ENCODE measurements around the gene DEPDC5.

DNA sequence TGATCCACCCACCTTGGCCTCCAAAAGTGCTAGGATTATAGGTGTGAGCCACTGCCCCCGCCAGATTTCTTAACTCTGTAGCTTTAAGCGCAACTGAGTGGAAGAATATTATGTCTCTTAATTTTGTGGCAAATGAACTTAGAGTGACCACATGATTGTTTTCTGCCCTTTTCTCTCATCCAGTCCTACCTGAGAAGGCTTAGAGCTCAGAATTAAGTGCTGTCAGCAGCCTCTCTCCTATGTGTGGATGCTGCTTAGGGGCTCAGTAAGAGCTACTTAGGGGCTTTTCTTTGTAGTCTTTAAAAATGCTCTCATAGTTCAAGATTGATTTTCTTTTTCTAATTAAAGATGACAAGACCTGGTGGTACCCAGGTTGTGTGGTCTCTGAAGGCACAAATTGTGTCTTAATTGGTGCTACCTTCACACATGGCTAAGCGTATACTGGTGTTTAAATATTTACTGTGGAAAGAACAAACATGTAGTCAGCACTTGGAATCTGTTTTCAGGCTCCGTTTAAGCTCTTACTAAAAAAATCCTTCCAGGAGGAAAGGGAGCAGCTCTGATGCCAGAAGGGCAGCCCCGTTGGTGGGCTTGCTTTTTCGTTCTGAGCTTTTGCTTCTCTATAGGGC is 59.3 kb downstream of the DEPDC5 start:
- TF ChIP-seq POLR2A (IDR thresholded peaks at IDR 0.05) (no peak), EP300 (IDR thresholded peaks at IDR 0.05; ENCODE audit: low read depth) (no peak), POLR2AphosphoS5 (IDR thresholded peaks at IDR 0.05) (no peak)
- TF ChIP-seq, protein P1, sequence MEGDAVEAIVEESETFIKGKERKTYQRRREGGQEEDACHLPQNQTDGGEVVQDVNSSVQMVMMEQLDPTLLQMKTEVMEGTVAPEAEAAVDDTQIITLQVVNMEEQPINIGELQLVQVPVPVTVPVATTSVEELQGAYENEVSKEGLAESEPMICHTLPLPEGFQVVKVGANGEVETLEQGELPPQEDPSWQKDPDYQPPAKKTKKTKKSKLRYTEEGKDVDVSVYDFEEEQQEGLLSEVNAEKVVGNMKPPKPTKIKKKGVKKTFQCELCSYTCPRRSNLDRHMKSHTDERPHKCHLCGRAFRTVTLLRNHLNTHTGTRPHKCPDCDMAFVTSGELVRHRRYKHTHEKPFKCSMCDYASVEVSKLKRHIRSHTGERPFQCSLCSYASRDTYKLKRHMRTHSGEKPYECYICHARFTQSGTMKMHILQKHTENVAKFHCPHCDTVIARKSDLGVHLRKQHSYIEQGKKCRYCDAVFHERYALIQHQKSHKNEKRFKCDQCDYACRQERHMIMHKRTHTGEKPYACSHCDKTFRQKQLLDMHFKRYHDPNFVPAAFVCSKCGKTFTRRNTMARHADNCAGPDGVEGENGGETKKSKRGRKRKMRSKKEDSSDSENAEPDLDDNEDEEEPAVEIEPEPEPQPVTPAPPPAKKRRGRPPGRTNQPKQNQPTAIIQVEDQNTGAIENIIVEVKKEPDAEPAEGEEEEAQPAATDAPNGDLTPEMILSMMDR (IDR thresholded peaks at IDR 0.05) = no peak

Data from transverse colon (tissue), 4 donors.